ENCODE measurements around the gene DPH7. TPM values are rescaled to one million over a fixed set of nuclear protein-coding genes. Genes with fewer than 3 reads are reported as not detected.
"Not testable (repeated sequence)": the region's sequence is repeated elsewhere in the genome, so short reads cannot be mapped to it uniquely, and the experiment has no call there.

Gene DPH7
- total and polyA plus RNA-seq, 4 donors, result 7.9 to 18.9 (median 12.3) TPM

- Histone ChIP-seq H3K36me3 (ENCODE audit: control insufficient read depth in 4 of 4, insufficient read depth in 3 of 4, low read depth in 1 of 4, low read length in 3 of 4) (peaks cover 0 to 23% (median 6%) of the 10 kb centered on the region in 4 donors), H3K27ac (ENCODE audit: low read depth in 1 of 2, low read length in 2 of 2) (peak overlapping the region; percentile 65 to 75), H3K4me3 (ENCODE audit: low read depth in 1 of 3, low read length in 3 of 3) (peak overlapping the region; percentile 73 to 94 (median 92)), H3K27me3 (ENCODE audit: control insufficient read depth in 4 of 4, insufficient read depth in 4 of 4, low read length in 3 of 4) (no peaks in the 10 kb centered on the region), H3K9ac (ENCODE audit: low read depth in 1 of 2, low read length in 2 of 2) (peak overlapping the region; percentile 19 to 81), H3K4me1 (ENCODE audit: control insufficient read depth in 4 of 4, insufficient read depth in 4 of 4, low read length in 3 of 4) (peaks cover 11 to 55% (median 26%) of the 10 kb centered on the region in 4 donors), H3K9me3 (ENCODE audit: control insufficient read depth in 4 of 4, low read length in 3 of 4) (no peaks in the 10 kb centered on the region)
- WGBS, result 5% methylated on average over 58 of the region's 58 CpGs
- TF ChIP-seq HNF4A (conservative IDR thresholded peaks at IDR 0.05) (peak; percentile 21 to 36), RXRA (IDR thresholded peaks at IDR 0.05) (peak in 1 of 2 donors; percentile 18), ATF3 (IDR thresholded peaks at IDR 0.05) (no peak)
- DNase-seq (ENCODE audit: low spot score), result peak; percentile 44
Observed at GRCh38 chr9:137552022-137552768, 26.5 kb downstream of the DPH7 start.

- peak; percentile 91 for DNase-seq (ENCODE audit: low spot score)
- Histone ChIP-seq H3K36me3 (ENCODE audit: control insufficient read depth in 4 of 4, insufficient read depth in 3 of 4, low read depth in 1 of 4, low read length in 3 of 4) (peaks cover 0 to 19% (median 6%) of the 10 kb centered on the region in 4 donors), H3K9me3 (ENCODE audit: control insufficient read depth in 4 of 4, low read length in 3 of 4) (no peaks in the 10 kb centered on the region), H3K4me1 (ENCODE audit: control insufficient read depth in 4 of 4, insufficient read depth in 4 of 4, low read length in 3 of 4) (peaks cover 11 to 54% (median 26%) of the 10 kb centered on the region in 4 donors), H3K27ac (ENCODE audit: low read depth in 1 of 2, low read length in 2 of 2) (peak within 1 kb of the TSS; percentile 68 to 75), H3K27me3 (ENCODE audit: control insufficient read depth in 4 of 4, insufficient read depth in 4 of 4, low read length in 3 of 4) (no peaks in the 10 kb centered on the region), H3K9ac (ENCODE audit: low read depth in 1 of 2, low read length in 2 of 2) (peak within 1 kb of the TSS; percentile 19 to 81), H3K4me3 (ENCODE audit: low read depth in 1 of 3, low read length in 3 of 3) (peak within 1 kb of the TSS; percentile 73 to 94 (median 92))
- under 1% methylated on average over 106 of the region's 106 CpGs for WGBS
- TF ChIP-seq ATF3 (IDR thresholded peaks at IDR 0.05), result no peak
- TF ChIP-seq RAD21 (IDR thresholded peaks at IDR 0.05), result peak in 1 of 2 donors; percentile 15
- peak; percentile 60 for TF ChIP-seq SP1 (IDR thresholded peaks at IDR 0.05)
- TF ChIP-seq RXRA (IDR thresholded peaks at IDR 0.05), result no peak
- no peak for TF ChIP-seq JUND (IDR thresholded peaks at IDR 0.05)
- no peak for TF ChIP-seq TAF1 (conservative IDR thresholded peaks at IDR 0.05)
- TF ChIP-seq FOXA1 (IDR thresholded peaks at IDR 0.05), result no peak
- peak in 1 of 2 donors; percentile 31 for TF ChIP-seq GABPA (IDR thresholded peaks at IDR 0.05 in 1 of 2, conservative IDR thresholded peaks at IDR 0.05 in 1 of 2)
- no peak for TF ChIP-seq MAX (IDR thresholded peaks at IDR 0.05)
- TF ChIP-seq EGR1 (IDR thresholded peaks at IDR 0.05; ENCODE audit: low read depth in 2 of 2), result no peak
- no peak for TF ChIP-seq FOXA2 (IDR thresholded peaks at IDR 0.05)
- no peak for TF ChIP-seq HNF4A (conservative IDR thresholded peaks at IDR 0.05)
- peak; percentile 36 for TF ChIP-seq CTCF (IDR thresholded peaks at IDR 0.05; ENCODE audit: low read depth, low read length, missing input control)
- TF ChIP-seq ZBTB33 (IDR thresholded peaks at IDR 0.05), result no peak
Observed at GRCh38 chr9:137551264-137552021, 27.3 kb downstream of the DPH7 start, which contains the start of gene MRPL41. Gene MRPL41 (plus strand): TSS chr9:137551879. CDS start chr9:137552082, 203 bp downstream.

- H3K36me3 ChIP-seq (ENCODE audit: control insufficient read depth in 4 of 4, insufficient read depth in 3 of 4, low read depth in 1 of 4, low read length in 3 of 4), result peaks cover 0 to 14% (median 4%) of the 10 kb centered on the region in 4 donors
- WGBS, result under 1% methylated on average over 17 of the region's 17 CpGs
- peak overlapping the region; percentile 60 to 68 for H3K27ac ChIP-seq (ENCODE audit: low read depth in 1 of 2, low read length in 2 of 2)
- not testable (repeated sequence) for H3K9ac ChIP-seq (ENCODE audit: low read depth in 1 of 2, low read length in 2 of 2); H3K27me3 ChIP-seq (ENCODE audit: control insufficient read depth in 4 of 4, insufficient read depth in 4 of 4, low read length in 3 of 4); DNase-seq (ENCODE audit: low spot score); H3K9me3 ChIP-seq (ENCODE audit: control insufficient read depth in 4 of 4, low read length in 3 of 4)
- peak overlapping the region in 2 of 3 donors; percentile 62 to 94 for H3K4me3 ChIP-seq (ENCODE audit: low read depth in 1 of 3, low read length in 3 of 3)
- peaks cover 11 to 48% (median 26%) of the 10 kb centered on the region in 4 donors for H3K4me1 ChIP-seq (ENCODE audit: control insufficient read depth in 4 of 4, insufficient read depth in 4 of 4, low read length in 3 of 4)
Observed at GRCh38 chr9:137550958-137551263, 27.8 kb downstream of the DPH7 start.

All from liver (tissue), 9 donors.